Colonic mucosa (tissue), 4 donors: ENCODE data around the gene MME. TPM values are rescaled to one million over a fixed set of nuclear protein-coding genes. Genes with fewer than 3 reads are reported as not detected.

Experiments used
- DNase-seq: peaks from one replicate; pipeline ENCODE4 v3.0.0-alpha.2; 2020
- H3K27ac ChIP-seq: fragments of 200-600 bp; one replicate; pipeline ENCODE4 v1.8.0; 2021
- H3K27me3 ChIP-seq: fragments of 200-600 bp; one replicate; pipeline ENCODE4 v1.8.0; 2021
- H3K36me3 ChIP-seq: fragments of 200-600 bp; one replicate; pipeline ENCODE4 v1.8.0; 2021
- H3K4me1 ChIP-seq: fragments of 200-600 bp; one replicate; pipeline ENCODE4 v1.8.0; 2021; ENCODE audit warnings: mild to moderate bottlenecking
- H3K4me3 ChIP-seq: fragments of 200-600 bp; one replicate; pipeline ENCODE4 v1.8.0; 2021
- H3K9ac ChIP-seq, 2 donors: one replicate each; pipeline ENCODE4 v1.7.0; 2013; ENCODE audit warnings: control low read depth in 2 of 2, low read depth in 2 of 2, low read length in 2 of 2
- H3K9me3 ChIP-seq: fragments of 200-600 bp; one replicate; pipeline ENCODE4 v1.8.0; 2021
- intact Hi-C: fragments of 100-400 bp; cut with DNase I; formaldehyde crosslinking; loops from one replicate; pipeline ENCODE4 v1.14.1; 2022
- total RNA-seq, 2 donors: library from RNA; stranded (reverse); fragmentation: NEBNext Ultra II Directional in 1 of 2; extraction: Animal tissue kit (Norgen Biotek cat#: 25700) in 1 of 2; gene quantifications; one replicate each; pipeline ENCODE4 v1.2.1, GENCODE V29; 2021
- TF ChIP-seq, protein P1 (sequence below): fragments of 200-600 bp; IDR thresholded peaks from one replicate; pipeline ENCODE4 v1.8.0; 2022; ENCODE audit warnings: antibody characterized with exemption, mild to moderate bottlenecking
- donor health status: healthy.
- donor health status: DM: no; HTN: no; CAD: no.
- donor health status: DM: no; HTN: no; CAD: no.

The MME gene
- total RNA-seq, 2 donors from 2014 or later: 1.4 to 2.6 TPM

DNA sequence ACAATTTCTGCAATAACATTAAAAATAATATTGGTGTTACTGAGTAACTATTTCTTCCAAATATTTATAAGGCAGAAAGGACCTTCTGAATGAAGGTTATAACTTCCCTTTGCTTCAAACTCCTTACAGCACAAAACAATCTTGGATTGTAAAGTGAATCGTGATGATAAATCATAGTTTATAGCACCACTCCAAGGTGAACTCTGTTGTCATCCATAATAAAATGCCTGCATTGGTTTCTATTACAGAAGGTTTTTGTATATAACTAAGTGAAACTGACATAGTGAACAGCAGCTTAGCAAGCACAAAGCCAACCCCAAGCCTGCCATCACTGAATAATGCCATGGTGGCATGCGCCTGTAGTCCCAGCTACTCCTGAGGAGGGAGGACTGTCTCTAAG lies 86.3 kb downstream of the MME start:
- DNase-seq: no peak
- H3K4me3 ChIP-seq: no peak overlapping the region
- intact Hi-C loops: no loop called here
- H3K9me3 ChIP-seq: no peaks in the 10 kb centered on the region
- H3K4me1 ChIP-seq: no peaks in the 10 kb centered on the region
- TF ChIP-seq, protein P1, sequence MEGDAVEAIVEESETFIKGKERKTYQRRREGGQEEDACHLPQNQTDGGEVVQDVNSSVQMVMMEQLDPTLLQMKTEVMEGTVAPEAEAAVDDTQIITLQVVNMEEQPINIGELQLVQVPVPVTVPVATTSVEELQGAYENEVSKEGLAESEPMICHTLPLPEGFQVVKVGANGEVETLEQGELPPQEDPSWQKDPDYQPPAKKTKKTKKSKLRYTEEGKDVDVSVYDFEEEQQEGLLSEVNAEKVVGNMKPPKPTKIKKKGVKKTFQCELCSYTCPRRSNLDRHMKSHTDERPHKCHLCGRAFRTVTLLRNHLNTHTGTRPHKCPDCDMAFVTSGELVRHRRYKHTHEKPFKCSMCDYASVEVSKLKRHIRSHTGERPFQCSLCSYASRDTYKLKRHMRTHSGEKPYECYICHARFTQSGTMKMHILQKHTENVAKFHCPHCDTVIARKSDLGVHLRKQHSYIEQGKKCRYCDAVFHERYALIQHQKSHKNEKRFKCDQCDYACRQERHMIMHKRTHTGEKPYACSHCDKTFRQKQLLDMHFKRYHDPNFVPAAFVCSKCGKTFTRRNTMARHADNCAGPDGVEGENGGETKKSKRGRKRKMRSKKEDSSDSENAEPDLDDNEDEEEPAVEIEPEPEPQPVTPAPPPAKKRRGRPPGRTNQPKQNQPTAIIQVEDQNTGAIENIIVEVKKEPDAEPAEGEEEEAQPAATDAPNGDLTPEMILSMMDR: no peak
- no peak overlapping the region for H3K27ac ChIP-seq
- H3K27me3 ChIP-seq: no peaks in the 10 kb centered on the region
- H3K36me3 ChIP-seq: no peaks in the 10 kb centered on the region
- H3K9ac ChIP-seq: no peak overlapping the region

DNA sequence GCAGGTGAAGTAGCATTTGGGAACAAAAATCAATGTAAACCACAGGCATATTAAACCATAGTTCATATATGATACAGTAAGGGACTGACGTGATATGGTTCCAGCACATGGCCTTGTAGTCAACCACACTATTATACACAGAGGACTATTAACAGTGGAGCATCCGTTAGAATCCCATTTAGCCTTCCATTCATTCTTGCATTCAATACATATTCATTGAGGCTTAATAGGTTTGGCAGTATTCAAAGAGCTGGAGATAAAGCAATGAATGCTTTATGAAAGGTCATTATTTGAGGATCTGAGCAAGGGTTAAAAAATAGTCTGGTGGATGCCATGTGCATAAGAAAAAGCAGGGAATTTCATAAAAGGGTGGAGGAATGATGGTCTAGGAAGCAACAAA lies 89.1 kb downstream of the MME start:
- Histone ChIP-seq H3K27me3 (no peaks in the 10 kb centered on the region), H3K4me1 (no peaks in the 10 kb centered on the region), H3K9ac (no peak overlapping the region), H3K9me3 (no peaks in the 10 kb centered on the region), H3K4me3 (no peak overlapping the region), H3K36me3 (no peaks in the 10 kb centered on the region), H3K27ac (no peak overlapping the region)
- no peak for DNase-seq
- intact Hi-C loops: no loop called here
- TF ChIP-seq, protein P1: no peak

DNA sequence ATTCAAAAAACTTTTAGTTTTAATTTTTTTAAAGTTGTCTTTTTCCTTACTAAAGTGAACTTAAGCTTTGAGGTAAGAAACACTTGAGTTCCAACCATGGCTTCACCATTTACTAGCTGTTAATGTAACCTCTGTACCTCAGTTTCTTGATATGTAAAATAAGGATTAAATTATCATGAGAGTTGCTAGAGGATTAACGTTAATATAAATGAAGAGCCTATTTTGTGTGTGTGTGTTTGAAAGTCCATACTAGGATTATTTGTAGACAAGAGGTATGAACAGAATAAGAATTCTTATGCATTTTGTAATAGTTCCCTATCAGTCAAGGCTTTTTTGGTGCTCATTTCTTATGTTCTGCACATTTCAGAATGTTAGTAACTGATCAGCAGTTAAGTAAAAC lies 93.7 kb downstream of the MME start:
- H3K9ac ChIP-seq: no peak overlapping the region
- intact Hi-C loops: no loop called here
- no peak for DNase-seq
- H3K4me1 ChIP-seq: no peaks in the 10 kb centered on the region
- TF ChIP-seq, protein P1: no peak
- no peaks in the 10 kb centered on the region for H3K9me3 ChIP-seq
- no peak overlapping the region for H3K27ac ChIP-seq
- no peaks in the 10 kb centered on the region for H3K36me3 ChIP-seq
- no peaks in the 10 kb centered on the region for H3K27me3 ChIP-seq
- no peak overlapping the region for H3K4me3 ChIP-seq

DNA sequence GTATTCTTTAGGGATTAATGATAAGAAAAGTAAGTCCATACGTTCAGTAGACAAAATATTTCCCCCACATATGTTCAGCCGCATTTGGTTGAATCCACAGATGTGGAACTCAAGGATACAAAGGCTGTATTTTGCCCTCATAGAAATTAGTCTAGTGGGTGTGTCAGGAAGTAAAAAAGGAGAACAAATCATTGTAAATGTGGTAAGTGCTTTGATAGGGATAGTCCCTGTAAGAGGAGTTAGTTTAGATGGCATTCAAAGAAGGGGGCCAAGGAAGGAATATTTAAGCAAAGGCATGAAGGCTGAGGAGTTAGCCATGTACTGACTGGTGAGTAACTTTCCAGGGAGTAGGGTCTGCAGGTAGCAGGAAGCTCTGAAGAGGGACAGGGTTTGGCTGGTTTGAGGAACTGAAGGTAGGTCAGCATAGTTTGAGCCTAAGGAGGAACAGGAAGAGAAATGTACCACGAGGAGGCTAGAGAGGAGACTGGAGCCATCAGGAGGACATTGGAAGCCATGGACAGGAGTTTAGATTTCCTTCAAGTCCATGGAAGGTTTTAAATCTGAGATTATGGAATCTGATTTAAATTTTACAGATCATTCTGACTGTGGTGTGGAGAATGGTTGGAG lies 98.8 kb downstream of the MME start:
- no peaks in the 10 kb centered on the region for H3K4me1 ChIP-seq
- no peak overlapping the region for H3K27ac ChIP-seq
- H3K9ac ChIP-seq: no peak overlapping the region
- H3K36me3 ChIP-seq: no peaks in the 10 kb centered on the region
- intact Hi-C loops: no loop called here
- H3K27me3 ChIP-seq: no peaks in the 10 kb centered on the region
- H3K9me3 ChIP-seq: no peaks in the 10 kb centered on the region
- no peak for DNase-seq
- TF ChIP-seq, protein P1: no peak
- H3K4me3 ChIP-seq: no peak overlapping the region

DNA sequence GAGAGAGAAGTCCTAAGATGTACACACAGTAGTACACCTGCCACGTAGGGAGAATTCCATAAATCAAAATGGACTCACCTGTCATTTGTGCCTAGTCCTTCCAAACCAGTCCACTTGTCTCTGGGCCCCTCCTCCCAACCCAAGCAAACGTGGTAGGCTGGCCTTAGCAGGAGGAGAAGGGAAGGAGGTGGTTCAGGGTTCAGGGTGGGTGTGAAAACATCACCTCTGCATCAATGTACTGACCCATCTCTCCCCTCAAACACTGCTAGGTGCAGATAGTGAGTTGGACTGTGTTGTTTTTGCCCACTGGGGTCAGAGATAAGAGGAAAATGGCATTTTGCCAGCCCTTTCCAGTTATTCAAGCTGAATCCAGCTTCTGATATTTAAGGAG lies 99.3 kb downstream of the MME start:
- TF ChIP-seq, protein P1: no peak
- Histone ChIP-seq H3K27me3 (no peaks in the 10 kb centered on the region), H3K4me3 (no peak overlapping the region), H3K9me3 (no peaks in the 10 kb centered on the region), H3K4me1 (no peaks in the 10 kb centered on the region), H3K27ac (no peak overlapping the region), H3K9ac (no peak overlapping the region), H3K36me3 (no peaks in the 10 kb centered on the region)
- intact Hi-C loops: no loop called here
- no peak for DNase-seq
